Measurements from ENCODE around the gene RHCG. TPM values are rescaled to one million over a fixed set of nuclear protein-coding genes. Genes with fewer than 3 reads are reported as not detected.

Gene RHCG
- total RNA-seq, 2 donors from 2014 or later = 0.15 to 1.8 TPM

DNA sequence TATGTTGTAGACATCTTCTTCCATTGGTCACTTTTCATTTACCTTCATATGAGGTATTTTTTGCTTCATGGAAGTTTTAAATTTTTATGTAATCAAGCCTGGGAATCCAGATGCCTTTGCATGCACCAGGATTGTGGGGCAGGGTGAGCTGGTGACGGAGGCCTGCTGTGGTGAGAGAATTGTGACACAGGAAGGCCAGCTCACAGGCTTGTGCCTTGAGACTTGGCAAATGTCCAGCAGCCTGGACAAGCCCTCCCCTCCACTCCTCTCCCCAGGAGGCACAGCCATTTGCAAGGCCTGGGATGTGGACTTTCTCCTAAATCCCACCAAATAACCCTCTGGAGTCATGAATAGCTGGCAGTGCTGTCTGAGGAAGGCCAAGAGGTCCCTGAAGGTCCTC lies 67.4 kb downstream of the RHCG start:
- DNase-seq (no peak), ATAC-seq (no peak)
- intact Hi-C loops (cut with DNase I) = no loop called here

DNA sequence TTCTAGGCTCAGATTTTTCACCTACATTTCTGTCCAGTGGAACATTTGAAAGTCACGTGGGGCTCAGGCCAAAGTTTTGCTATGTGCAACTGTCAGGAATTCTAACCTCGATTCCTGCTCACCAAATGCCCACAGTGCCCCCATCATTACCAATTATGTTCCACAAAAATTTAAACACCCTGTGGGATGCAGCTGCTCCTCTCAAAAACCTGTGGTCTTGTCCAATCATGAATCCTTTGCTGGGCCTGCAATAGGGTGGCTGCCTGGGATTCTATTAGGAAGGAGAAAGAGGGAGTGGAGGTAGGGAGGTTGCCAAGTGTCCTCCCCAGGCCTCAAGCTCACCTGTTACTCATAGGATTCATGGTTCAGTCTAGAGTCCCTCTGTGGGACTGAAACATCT lies 68.1 kb downstream of the RHCG start:
- DNase-seq = no peak
- ATAC-seq = no peak
- intact Hi-C loops (cut with DNase I) = no loop called here

DNA sequence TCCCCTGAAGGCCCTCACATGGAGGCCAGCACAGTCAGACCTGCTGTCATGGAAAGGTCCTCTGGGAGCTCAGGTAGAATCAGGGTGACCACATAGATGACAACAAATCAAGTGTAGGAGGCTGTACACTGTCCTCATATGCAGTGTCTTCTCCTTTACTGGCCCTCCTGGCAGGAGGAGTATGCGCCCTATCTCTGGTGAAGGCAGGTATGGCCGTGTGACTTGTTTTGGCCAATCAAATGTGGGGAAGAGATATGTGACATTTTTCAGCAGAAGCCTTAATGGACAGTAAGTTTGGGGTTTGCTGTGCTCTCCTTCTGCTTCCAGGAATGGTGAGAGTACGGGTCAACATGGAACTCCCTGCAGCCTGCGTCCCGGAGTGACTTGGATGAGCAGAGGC lies 69.9 kb downstream of the RHCG start:
- no peak for ATAC-seq

DNA sequence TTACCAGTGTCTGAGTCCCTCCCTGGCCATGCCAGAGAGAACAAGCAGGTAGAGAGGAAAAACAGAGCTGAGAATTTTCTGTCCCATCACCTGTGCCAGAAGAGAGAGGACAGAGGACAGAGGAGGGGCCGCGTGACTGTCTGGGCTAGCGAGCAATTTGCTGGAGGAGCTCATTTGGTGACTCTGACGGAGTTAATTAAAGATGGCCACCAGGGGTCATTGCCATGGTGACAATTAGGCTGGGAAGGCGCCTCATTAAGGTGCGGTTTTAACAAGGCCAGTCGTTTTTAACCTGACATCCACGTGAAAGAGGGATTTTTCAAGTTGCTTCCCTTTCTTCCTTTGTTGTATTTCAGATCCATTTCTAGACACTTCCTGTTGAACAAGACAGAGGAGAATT lies 72.4 kb downstream of the RHCG start:
- DNase-seq = no peak
- intact Hi-C loops (cut with DNase I) = no loop called here
- ATAC-seq = no peak

More for the DNA sequence above, 69.9 kb downstream of the RHCG start:
- DNase-seq = no peak
- intact Hi-C loops (cut with DNase I) = no loop called here

Other genes with a start within 250 kb of the RHCG start
- 10 to 100 TPM; 35.3 to 39.3 TPM for gene POLG, start 161.8 kb downstream of the RHCG start, total RNA-seq
- under 1 TPM; 0.03 to 0.44 TPM for gene TICRR, start 78.9 kb upstream of the RHCG start, total RNA-seq
- 1 to 10 TPM; 2.4 to 4.8 TPM for gene KIF7, start 158.9 kb upstream of the RHCG start, total RNA-seq
- gene PLIN1, start 182.8 kb upstream of the RHCG start, total RNA-seq = 100 to 1,000 TPM; 140 to 245 TPM
- 10 to 100 TPM; 11.1 to 18.3 TPM for gene PEX11A, start 194.2 kb upstream of the RHCG start, total RNA-seq
- not detected for gene WDR93, start 194.2 kb upstream of the RHCG start, total RNA-seq

Measured in left cardiac atrium (tissue), 4 donors.